IPS DF 4.7 (cell line): Measurements from ENCODE around the gene MAP2K3.
"Not testable (repeated sequence)": the region's sequence is repeated elsewhere in the genome, so short reads cannot be mapped to it uniquely, and the experiment has no call there.

ENCODE experiments used
- DNase-seq: peaks from one replicate; pipeline ENCODE4 v3.0.0-alpha.2; 2013; ENCODE audit warnings: low spot score; ENCODE audit errors: extremely low read depth

MAP2K3 gene

GRCh38 chr17:21296097-21297025 lies 11.8 kb downstream of the MAP2K3 start:
- DNase-seq = no peak

DNA sequence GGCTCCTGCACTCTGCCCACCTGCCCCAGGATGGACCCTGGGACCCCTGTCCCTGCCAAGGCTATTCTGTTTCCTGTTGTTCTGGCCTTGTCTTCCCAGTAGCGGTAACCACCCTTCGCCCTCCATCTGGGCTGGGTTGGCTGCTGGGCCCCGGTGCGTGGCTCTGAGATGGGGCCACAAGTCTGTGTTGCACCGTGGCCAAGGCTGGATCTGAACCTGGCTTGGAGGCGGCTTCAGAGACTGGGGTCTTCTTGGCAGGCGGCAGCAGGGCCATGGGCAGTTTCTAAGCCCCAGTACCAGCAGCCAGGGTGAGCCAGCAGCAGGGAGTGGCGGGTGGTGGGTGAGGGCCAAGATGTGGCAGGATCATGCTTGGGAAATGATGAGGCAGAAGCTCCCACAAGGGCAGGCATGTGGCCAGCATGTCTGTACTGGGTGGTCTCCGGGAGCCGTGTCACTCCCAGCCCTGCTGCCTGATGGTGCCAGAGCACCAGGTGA lies 12.6 kb downstream of the MAP2K3 start:
- DNase-seq = no peak

- no peak for DNase-seq
Measured at GRCh38 chr17:21297597-21297996, 13.1 kb downstream of the MAP2K3 start.

DNA sequence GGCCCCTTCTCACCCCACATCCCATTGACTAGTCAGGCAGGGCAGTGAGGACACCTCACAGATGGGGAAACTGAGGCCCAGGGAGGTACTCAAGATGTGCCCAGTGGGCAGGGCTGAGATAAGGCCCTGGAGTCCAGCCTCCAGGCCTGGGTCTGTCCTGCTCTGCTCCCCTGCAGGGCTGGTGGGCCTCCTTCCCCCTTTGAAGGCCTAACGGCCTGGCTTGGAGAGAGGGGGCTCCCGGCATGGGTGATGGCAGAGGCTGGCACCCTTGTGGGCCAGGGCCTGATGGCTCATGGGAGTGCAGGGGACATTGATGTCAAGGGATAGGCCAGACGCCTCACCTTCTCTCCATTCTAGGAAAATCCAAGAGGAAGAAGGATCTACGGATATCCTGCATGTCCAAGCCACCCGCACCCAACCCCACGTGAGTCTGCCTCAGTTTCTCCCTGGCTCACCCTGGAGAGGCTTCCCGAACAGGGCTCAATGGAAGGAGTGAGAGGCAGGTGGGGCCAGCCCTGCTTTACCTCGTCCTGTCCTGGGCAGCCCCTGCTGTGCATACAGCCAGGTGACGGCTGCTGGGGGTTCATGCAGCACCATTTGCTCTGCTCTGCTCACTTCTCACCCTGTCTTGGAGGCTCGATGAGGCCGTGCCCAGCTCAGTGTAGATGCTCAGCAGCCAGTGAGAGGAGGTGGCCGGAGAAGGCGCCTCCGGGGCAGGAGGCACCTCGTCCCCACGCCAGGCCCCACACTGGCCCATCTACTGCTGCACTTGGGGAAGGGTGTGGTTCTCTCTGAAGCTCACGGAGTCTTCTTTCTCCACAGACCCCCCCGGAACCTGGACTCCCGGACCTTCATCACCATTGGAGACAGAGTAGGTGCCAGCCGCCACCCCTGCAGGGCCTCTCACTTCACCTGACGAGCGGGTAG lies 13.8 kb downstream of the MAP2K3 start:
- DNase-seq = no peak

- no peak for DNase-seq
Measured at GRCh38 chr17:21298983-21299519, 14.5 kb downstream of the MAP2K3 start.

DNA sequence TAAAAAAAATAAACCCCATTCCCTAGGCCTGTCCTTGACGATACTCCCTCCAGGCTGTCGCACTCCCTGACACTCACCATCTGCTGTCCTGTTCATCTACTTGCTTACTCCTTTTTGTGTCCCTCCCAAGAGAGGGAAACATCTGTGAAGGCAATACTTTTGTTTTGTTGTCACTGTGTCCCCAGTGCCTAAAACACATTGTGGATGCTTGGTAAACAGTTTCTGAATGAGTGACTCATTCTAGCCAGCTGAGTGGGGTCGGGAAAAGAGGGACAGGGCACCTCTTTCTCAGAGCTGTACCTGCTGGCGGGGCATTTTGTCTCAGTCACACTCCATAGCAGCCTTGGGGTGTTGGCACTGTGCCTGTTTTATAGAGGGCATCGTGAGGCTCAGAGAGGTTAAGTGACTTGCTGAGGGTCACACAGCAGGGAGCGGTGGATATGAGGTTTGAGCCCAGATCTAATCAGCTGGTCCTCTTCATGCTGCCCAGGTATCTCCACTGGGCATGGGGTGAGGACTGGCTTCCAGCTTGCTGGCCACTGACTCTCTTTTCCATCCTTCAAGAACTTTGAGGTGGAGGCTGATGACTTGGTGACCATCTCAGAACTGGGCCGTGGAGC lies 15.6 kb downstream of the MAP2K3 start:
- DNase-seq = no peak

DNA sequence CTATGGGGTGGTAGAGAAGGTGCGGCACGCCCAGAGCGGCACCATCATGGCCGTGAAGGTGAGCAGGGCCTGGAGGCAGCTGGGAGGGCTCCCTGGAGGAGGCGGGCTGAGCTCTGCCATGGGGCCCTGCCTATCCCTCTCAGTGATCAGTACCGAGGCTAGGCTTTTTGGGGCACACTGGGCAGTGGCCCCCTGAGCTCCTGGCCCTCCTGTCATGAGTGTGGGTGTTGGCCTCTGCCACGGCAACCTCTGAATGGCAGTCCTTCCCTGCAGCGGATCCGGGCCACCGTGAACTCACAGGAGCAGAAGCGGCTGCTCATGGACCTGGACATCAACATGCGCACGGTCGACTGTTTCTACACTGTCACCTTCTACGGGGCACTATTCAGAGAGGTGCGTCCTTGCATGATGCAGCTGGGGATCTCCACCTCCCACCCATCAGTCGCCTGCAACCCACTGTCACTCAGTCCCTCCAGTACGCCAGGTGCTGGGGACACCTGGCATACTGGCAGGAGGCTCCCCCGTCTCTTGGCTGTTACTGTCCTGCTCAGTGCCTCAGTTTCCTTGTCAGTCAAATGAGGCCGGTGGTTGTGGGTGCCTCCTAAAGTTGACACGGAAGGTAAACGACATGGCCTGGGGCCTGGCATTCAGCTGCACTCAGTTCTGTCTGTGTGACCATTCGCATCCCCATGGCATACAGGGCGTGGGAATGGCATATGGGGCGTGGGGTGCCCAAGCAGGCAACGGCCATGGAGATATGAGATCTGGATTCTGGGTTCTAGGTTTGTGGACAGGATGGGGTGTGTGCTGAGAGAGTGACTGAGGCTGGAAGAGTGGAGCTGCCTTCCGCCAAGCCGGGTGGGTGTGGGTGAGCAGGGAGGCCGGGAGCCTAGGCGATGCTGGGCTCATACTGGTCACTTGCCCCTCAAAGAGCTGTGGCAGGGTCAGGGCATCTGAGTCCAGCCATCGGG lies 16.4 kb downstream of the MAP2K3 start:
- DNase-seq = no peak

- DNase-seq = no peak
Measured at GRCh38 chr17:21301593-21302550, 17.4 kb downstream of the MAP2K3 start.

DNA sequence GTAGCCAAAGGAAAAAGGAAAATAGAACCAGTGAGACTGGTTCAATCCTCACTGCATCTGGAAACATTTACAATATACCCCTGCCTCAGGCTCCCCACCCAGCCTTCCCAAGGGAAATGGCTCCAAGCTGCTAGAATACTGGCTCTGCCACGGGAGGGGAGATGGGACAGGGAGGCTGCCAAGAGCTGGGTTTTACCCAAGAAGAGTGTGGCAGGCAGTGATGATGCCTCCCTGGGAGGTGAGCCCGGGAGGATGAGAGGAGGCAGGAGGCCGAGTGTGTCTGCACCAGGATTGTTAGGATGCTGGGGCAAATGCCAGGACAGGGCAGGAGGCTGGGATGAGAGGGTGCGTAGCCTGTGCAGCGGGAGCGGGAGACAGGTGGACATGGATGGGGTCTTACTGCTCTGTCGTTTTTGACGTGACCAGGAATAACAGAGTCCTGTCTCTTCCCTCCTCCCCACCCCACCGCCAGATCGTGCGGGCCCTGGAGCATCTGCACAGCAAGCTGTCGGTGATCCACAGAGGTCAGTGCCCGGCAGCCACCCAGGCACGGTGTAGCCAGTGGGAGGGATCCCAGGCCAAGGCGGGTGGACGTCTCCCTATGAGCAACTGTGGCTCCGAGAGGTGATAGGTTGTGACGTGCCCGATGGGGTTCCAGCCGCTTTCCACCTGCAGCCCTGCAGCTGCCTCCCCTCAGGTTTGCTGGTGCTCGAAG lies 18.4 kb downstream of the MAP2K3 start:
- no peak for DNase-seq

DNA sequence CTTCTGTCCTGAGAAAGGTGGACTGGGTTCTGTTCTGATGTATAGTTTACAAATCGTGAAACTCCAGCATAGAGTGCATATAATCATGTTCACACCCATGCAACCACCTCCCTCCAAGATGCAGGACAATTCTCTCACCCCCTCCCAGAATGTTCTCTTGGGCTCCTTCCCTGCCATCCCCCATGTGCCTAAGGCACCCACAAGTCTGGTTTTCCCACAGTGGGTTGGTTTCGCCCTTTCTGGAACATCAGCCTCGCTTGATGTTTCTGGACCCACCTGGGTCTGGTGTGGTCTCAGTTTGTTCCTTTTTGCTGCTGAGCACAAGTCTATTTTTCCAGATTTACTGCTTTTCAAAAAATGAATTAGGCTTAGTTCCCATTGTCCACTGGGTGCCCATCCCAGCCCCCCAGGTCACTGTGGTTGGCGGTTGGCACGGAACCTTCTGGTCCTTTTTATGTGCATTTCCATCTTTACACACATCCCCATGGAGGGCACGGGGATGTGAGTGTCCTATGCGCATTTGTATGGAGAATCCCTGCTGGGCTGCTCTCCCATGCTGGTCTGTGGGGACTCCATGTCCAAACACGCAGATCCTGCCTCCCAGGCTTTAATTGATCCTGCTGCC lies 19.0 kb downstream of the MAP2K3 start:
- DNase-seq = no peak

DNA sequence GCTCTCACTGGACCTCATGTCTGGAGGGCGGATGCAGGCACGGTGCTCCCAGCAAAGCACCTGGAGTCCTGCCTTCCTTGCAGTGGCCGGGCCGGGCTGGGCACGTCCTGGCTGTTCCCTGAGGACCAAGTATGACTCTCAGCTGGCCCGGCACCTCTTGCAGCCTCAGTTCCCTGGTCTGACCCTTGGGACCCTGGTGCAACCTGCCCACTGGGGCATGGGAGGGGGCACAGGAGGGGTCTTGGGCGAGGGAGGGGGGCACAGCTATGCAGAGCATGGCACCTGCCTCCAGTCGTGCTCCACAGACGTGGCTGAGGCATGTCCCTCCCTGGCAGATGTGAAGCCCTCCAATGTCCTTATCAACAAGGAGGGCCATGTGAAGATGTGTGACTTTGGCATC lies 19.6 kb downstream of the MAP2K3 start:
- no peak for DNase-seq

DNA sequence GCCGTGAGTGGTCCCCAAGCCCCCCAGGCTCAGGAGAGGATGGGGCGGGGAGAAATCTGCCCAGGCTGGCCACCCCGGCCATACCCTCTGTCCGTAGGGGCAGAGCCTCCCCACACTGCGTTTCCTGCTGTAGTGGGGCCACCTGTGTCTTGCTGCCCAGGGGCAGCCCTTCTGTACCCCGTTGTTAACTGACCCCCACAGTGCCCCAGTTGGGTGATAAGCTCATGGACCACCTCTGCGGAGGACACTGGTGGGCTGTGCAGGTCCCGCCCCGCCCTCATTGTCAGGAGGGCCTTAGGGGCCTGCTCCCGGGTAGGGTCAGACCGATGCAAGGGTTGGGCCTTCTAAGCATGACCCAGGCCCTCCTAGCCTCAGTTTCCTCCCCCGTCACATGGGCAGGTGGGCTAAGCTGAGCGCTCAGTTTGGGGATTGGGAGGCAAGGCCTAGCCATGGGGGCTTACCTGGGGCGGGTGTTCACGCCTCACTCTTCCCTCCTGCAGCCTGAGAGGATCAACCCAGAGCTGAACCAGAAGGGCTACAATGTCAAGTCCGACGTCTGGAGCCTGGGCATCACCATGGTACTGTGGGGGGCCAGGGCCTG lies 20.1 kb downstream of the MAP2K3 start:
- not testable (repeated sequence) for DNase-seq

DNA sequence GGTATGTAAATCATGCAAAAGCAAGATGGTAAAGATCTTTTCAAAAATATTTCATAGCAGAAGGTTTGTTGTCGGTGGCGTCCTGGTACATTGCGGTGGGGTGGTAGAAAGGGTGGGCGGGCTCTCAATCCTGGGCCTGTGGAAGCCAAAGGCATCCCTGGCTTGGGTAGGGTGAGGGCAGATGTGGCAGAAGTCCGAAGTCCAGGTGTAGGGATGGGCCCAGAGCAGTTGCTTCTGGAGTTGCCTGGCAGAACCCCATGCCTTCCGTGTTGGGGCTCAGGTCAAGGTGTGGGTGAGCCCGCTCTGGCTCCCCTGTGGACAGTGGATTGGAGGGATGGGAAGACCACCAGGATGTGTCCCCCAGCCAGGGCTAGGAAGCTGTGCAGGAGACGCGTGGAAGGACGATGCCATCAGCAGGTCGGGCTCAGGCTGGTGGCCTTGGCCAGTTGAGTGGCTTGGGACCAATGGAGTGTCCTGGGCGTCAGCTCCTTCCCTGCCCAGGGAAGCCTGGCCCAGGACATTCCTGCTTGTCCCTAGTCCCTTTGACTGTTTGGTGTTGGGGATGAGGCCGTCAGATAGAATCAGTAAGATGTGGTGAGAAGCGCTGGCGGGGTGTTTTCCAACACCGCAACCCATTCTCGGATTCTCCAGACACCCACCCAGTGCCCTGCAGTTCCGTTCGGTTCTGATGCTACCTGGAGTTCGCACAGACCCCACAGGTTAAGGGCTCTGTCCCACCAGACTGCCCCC lies 21.1 kb downstream of the MAP2K3 start:
- not testable (repeated sequence) for DNase-seq

- DNase-seq = not testable (repeated sequence)
Measured at GRCh38 chr17:21306611-21307272, 22.2 kb downstream of the MAP2K3 start.

- not testable (repeated sequence) for DNase-seq
Measured at GRCh38 chr17:21307273-21307625, 22.7 kb downstream of the MAP2K3 start.

DNA sequence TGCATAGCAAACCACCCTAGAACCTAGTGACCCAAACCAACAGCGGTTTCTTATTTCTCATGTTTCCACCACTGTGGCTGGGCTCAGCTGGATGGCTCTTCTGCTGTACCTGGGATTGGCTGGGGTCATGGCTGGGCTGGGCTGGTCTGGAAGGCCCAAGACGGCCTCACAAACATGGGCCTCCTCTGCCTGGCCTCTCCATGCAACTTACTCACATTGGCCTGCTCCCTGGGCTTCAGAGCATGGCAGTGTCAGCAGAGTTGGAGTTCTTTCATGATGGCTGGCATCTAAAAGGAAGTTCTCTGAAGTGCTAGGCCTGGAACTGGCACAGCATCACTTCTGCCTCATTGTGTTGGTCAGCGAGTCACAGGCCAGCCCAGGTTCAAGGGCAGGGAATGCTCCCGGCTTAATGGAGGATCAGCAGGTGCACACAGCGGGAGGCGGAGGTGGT lies 24.4 kb downstream of the MAP2K3 start:
- not testable (repeated sequence) for DNase-seq
